GM21367 (cell line): ENCODE data around the gene ZYX.

Source experiments
- ATAC-seq: cut with Tn5 transposase; IDR thresholded peaks from one replicate; pipeline ENCODE4 v1.9.1; 2021; ENCODE audit not compliant: unreplicated experiment

ZYX gene, protein sequence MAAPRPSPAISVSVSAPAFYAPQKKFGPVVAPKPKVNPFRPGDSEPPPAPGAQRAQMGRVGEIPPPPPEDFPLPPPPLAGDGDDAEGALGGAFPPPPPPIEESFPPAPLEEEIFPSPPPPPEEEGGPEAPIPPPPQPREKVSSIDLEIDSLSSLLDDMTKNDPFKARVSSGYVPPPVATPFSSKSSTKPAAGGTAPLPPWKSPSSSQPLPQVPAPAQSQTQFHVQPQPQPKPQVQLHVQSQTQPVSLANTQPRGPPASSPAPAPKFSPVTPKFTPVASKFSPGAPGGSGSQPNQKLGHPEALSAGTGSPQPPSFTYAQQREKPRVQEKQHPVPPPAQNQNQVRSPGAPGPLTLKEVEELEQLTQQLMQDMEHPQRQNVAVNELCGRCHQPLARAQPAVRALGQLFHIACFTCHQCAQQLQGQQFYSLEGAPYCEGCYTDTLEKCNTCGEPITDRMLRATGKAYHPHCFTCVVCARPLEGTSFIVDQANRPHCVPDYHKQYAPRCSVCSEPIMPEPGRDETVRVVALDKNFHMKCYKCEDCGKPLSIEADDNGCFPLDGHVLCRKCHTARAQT

DNA sequence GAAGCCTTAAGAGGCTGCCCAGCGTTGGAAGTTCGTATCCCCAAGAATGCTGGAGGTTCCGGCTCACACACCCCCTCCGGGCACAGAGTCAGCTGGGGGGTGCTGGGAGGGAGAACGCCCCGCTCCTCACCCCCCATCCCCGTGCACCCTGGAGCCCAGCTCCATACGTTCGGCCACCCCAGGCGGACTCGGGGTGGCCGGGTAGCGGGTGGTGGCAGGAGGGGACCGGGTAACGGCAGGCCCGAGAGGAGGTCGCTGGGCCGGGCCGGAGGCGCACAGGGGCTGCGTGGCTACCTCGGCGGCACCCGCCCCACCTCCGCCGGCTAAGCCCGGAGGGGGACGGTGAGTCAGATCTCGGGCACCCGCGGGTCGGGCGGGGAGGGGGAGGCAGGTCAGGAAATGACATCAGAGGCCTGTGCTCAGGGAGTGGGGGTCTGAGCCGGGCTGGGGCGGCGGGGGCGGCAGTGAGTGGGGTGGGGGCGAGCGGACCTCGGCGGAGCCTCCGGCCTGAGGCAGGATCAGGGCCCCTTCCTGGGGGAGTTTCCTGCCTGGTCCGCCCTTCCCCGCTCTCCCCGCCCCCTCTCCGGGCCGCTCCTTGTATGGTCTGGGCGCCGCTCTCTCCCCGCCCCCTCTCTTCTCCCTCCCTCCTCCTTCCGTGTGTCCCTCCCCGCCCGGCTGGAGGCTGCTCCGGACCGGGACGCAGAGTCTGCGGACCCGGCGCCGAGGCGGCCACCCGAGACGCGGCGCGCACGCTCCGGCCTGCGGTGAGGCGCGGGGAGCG is at the start of gene ZYX:
TSS of gene ZYX (plus strand) at position 700 of the 781 bp plus-strand sequence. CDS start 227 bp downstream, outside the sequence.
- ATAC-seq: peak; percentile 69

DNA sequence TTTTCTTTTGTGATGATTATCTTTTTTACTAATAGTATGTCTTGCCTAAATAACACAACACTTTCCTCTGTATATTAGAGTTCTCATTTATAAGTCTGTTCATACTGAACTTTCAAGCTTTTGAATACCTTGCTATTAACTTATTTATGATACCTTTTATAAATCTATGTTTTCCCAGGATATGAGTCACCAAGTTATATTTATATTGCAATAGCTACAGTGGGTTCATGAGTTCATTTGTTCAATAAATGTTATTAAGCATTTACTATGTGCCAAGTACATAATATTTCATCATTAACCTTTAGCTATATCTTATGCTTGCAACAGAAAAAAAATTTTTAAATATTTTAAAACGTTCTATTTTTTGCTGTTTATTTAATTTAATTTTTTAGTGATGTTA is 46.9 kb upstream of the ZYX start:
- ATAC-seq: no peak

DNA sequence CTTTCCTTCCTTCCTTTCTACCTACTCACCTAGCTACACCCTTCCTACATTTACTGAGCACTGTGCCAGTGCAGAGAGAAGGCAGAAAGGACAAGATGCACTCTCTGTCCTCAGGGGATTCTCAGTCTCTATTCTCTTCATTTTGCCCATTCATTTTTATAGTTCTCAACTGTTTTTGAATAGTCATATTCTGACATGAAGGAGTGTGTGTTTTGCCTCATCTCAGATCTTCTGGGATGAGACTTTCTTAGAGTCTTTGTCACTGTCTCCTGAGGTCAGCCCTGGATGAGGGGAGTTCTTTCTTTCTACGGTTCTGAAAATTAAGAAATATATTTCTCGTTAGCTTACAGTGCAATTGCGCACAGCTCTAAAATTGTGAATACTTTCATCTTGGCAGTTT is 43.9 kb upstream of the ZYX start:
- ATAC-seq: no peak

DNA sequence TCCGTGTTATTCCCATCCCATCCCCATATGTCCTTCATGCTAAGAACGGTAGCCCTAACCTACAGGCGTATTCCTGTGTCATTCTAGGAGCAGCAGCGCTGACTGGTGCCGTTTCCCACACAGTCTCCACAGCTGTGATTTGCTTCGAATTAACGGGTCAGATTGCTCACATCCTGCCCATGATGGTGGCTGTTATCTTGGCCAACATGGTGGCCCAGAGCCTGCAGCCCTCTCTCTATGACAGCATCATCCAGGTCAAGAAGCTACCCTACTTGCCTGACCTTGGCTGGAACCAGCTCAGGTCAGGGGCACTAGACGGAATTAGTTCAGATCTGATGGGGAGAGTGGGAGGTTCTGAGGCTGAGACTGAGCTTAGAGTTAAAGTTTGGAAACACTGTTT is 39.3 kb upstream of the ZYX start:
- ATAC-seq: no peak

DNA sequence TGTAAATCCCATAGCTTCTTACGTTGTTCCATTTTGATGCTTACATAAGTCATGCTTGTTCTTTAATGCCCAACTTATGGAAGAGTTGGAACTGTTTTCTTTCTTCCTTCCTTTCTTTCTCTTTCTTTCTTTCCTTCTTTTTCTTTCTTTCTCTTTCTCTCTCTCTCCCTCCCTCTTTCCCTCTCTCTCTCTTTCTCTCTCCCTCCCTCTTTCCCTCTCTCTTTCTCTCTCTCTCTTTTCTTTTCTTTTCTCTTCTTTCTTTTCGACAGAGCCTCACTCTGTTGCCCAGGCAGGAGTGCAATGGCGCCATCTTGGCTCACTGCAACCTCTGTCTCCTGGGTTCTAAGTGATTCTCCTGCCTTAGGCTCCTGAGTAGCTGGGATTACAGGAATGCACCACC is 37.5 kb upstream of the ZYX start:
- no peak for ATAC-seq

DNA sequence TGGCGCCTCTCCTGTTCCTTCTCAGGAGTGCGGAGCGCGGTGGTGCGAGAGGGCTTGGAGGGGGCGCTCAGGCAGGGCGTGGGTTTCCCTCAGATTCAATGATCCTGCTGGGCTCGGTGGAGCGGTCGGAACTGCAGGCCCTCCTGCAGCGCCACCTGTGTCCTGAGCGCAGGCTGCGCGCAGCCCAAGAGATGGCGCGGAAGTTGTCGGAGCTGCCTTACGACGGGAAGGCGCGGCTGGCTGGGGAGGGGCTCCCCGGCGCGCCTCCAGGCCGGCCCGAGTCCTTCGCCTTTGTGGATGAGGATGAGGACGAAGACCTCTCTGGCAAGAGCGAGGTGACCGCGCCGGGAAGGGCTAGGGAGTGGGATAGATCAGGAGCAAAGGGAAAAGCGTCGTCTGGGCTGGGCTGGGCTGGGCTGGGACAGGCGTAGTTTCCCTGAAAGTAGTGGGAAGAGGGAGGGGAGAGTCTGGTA is 35.7 kb upstream of the ZYX start:
- peak; percentile 84 for ATAC-seq

DNA sequence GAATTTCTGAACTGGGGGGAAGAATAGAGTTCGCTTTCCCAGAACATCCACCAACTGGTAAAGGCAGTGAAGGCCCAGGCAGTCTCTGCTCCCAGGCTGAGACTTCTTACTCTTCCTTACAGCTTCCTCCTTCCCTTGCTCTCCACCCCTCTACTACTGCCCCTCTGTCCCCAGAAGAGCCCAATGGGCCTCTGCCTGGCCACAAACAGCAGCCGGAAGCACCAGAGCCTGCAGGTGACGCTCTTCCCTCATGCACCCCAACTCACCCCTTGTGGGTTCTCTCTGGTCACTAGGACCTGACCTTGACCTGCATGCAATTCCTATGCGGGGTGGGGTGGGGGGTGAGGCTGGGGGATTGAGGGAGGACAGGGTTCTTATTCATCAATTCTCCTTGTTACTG is 35.1 kb upstream of the ZYX start:
- ATAC-seq: no peak

DNA sequence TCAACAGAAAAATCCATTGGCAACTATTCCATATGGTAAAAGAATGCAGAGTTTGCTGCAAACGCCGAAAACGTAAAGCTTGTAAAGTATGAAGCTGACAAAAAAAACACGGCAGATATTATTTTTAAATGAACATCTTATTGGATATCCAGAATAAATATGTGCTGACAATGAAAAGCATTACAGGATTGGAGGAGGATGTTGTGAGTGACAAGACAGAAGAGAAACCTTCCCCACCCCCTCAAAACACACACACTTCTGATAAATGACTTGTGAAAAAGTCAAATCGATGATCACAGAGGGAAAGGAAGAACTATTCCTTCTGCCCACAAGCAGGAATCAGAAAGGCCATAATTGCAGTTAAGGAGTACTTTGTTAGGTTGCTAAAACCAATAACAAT is 33.2 kb upstream of the ZYX start:
- no peak for ATAC-seq

DNA sequence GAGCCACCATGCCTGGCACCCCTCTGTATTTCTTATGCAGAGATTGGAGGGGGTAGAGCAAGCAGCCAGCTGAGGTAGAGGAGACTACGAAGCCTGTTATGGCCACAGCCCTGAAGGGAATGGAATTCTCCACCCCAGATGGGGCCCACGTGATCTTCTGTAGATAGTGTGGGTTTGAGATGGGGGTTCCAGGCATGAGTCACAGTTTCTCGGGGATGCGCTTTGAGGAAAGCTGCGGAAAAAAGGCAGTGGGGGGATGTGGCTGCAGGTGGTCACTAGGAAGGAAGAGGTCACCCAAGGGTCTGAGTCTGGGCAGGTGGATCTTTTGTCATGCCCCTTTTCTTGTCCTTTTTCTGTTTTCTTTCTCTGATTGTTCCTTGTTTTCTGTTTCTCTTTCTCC is 30.1 kb upstream of the ZYX start:
- no peak for ATAC-seq

DNA sequence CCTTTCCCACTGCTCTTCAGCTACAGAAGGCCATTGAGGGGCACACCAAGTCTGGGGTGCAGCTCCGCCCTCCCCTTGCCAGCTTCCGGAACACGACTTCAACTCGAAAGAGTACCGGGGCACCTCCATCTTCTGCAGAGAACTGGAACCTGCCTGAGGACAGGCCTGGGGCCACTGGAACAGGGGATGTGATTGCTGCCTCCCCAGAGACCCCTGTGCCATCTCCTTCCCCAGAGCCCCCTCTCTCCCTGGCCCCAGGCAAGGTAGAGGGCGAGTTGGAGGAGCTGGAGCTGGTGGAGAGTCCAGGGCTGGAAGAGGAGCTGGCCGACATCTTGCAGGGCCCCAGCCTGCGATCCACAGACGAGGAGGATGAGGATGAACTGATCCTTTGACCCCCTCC is 29.6 kb upstream of the ZYX start:
- ATAC-seq: no peak

DNA sequence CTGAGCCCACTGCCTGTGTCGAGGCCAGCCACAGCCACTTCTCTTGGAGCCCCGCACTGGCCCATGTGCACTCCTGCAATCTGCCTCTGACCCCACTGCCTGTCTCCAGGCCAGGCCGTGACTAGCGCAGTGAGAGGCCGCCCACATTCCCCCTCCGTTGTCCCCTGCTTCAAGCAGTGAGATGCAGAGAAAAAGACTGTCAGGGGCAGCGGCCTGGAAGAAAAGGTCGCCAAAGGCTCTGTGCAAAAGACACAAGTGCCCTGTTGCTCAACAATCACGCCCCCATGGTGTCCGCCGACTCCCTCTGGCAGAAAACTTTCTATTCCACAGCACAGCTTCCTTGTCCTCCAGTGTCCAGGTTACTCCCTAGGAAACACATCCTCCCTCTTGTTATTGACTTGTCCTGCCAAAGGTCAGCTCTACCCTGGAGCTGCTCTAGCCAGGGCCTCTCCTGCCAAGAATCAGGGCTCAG is 28.6 kb upstream of the ZYX start:
- no peak for ATAC-seq

DNA sequence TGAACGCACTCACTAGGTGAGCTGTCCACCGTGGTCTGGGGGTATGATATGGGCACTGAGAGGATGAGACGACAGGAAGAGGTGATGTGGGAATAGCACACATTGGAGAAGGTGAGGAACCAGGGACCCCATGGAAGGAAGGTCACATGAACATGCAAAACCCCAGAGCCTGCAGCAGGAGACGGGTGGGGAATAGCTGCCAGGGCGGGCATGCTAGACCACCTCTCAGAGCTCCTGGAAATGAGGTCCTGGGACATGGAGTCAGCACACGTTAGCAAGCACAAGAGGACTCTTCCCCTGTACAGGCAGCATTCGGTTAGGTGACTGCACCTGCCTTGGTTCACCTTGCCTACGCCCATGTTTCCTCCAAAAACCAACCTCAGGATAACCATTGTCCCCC is 26.8 kb upstream of the ZYX start:
- ATAC-seq: no peak

DNA sequence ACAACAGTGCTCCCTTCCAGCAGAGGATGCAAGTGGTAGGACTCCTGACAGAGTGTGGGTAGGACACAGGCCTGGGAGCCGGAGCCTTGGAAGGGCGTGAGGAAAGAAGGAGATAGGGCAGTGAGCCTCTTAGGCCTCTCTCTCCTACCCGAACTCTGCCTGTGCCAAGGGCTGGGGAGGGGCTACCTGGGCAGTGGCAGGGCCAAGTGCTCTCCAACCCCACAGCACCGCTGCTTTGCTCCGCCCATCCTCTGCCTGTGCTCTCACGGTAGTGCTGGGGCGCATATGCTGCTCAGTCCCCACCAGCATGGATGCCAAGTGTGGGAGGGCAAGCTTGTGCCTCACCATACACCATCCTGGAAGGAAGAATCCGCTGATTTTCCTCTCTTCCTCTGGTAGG is 26.2 kb upstream of the ZYX start:
- ATAC-seq: no peak

DNA sequence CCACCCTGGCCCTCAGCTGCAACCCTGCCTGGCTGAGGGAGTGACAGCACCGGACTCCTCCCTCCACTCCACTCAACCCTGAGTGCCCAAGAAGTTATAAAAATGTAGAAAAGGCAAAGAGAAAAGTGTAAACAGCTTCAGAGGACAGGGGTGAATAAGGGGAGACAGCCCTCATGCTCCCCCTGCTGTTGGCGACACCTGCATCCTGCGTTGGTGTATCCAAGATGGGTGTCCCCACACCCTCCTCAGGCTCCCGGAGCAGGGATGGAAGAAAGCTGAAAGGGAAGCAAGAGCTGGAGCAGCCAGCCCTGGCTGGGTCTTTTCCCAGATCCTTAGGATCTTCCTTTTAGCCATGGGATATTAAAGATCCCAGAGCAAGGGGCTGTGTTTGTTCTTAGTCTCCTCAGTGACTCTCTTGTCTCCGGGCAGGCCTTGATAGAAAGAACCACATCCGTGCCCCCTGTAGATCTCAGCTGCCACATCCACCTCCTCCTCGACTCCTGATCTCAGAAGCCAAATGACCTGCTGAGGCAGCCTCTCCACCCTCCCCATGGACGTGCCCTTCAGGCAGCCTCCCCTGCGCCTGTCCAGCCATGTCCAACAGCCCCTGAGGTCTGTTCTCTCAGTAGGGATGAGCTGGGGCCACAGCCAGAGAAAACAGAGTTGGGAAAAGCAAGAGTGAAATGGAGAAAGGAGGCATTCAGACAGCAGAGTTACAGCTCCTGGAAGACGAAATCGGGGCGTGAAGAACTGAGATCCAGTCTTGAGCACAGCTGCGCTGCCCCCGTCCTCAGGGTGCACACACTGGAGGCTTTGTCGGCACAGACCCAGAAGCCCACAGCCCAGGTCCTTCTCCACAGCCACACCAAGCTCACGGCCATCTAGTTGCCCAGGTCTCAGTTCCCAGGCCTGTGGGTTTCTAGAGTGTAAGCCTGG is 25.4 kb upstream of the ZYX start:
- ATAC-seq: no peak

DNA sequence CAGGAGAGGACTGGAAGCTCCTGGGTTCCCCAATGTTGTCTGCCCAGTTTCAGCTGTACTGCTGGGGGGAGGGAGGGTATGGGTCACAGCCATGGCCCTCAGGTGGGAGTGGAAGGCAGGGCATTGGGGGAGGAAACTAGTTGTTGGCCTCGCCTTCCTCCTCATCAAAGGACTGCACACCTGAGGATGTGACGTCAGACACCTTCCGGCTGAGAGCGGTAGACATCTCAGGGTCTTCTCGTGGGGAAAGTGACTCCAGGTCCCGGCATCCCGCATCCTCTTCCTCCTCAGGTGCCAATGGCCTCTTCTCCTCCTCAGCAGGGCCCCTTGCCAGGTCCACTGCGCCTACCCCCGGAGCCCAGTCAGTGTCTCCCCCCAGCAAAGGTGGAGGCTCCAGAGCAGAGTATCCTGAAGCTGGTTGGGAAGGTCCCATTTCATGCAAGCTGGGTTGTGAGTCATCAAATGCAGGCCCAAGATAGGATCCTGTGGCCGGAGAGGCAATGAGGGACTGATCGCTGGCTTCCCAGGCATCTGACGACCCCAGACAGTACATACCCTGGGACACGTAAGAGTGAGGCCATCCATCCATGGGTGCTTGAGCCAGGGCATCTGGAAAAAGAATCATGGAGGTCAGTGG is 24.6 kb upstream of the ZYX start:
- ATAC-seq: no peak

DNA sequence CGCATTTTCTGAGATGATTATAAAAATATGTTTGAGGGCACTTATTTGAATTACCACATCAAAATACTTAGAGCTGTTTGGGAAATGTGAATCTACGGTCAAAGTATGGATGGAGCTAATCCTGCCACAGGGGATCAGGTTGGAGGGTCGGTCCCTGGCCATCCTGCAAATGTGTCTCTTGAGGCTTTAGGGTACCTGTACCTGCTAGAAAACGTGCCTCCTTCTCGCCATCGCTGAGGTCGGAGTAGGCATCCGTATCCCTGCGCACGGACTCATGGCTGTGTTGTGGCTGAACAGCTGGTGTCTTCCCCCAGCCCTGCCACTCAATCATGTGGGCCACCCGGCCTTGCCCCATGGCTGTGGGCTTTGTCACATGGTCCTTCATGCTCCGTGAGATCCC is 22.5 kb upstream of the ZYX start:
- ATAC-seq: no peak

DNA sequence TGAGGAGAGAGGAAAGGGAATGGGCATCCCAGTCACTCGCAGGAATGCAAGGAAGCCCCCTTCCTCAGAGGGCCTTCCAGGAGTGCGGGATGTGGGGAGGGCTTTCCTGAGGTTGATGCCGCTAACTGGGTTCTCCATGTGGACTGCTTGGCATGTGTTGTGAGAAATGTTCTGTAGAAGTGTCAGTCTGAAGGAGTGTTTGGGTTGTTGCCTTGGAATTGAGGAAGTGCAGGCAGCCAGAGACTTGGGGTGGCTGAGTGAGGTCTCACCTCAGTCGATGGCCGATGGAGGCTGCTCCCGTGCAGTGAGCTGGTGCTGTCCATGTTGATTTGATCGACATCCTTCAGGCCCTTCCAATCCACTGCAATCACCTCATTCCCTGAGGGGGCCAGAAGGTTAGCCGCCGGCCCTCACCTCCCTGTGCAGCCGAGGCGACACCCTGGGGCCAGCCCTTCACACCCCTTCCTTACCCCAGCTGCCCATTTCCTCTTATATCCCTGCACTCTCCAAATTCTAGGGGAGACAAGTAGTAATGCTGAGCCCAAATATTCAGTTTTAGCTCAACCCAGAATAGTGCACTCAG is 21.3 kb upstream of the ZYX start:
- ATAC-seq: no peak

DNA sequence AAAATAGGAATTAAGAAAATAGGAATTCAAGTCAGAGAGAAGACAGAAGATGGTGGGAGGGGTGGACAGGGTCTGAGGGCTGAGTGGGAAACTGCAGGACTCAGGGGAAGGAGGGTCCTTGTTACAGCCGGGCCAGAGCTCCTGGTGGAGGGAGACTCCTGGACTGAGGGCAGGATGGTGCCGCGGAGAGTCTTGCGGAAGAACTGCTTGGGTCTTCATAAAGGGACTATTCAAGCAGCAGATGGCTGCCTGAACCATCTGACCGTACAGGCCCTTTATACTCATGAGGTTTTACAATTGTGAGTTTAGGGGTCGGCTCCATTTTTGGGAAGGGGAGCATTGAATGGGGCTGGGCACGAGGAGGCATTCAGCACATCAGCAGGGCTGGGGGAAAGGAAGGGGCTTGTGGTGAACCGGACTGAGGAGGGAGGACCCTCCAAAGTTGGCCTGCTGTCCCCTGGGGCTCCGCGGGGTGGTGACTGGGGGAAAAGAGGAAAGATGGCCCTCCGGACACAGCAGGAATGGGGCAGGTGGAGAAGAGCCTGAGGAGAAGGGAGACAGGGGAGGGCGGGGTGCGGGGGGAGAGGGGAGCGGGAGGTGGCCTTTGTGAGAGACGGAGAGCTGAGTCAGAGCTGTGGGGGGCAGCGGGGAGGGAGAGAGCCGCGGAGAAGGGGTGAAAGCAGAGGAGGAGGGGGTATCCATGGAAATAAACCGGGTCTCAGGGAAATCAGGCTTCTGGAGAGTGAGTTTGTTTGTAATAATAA is 20.2 kb upstream of the ZYX start:
- no peak for ATAC-seq

DNA sequence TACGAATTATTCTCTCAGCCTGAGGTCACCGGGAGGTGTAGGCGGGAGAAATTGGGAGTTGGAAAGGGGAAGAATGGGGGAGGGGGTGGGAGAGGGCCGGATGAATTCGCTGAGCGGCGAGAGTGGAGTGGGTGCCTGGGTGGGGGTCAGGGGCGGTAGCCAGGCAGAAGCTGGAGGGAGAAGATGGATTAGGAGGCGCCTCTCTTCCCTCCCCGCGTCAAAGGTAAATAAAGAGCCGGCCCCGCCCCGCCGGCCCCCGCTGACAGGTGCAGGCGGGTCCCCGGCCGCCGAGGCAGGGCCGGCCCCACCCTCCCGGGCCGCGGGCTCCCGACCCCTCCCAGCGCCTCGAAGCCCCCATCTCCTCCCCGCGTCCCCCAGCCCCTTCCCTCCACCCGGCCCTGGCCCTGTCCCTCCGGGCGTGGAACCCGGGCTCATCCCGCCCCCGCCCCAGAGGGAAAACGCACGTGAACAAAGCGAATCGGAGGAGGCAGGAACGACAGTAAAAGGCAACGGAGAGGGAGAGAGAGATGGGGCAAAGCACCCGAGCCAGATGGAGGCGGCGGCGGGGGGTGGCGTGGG is 19.5 kb upstream of the ZYX start:
- ATAC-seq: no peak
